Ishikawa (cell line): ENCODE measurements around the gene TRIP10.

ENCODE experiments used
- CEBPB ChIP-seq: IDR thresholded peaks from 2 replicates; pipeline ENCODE4 v1.6.1; 2012
- CREB1 ChIP-seq: IDR thresholded peaks from 2 replicates; pipeline ENCODE4 v1.6.1; 2012; ENCODE audit warnings: low read depth
- EGR1 ChIP-seq: IDR thresholded peaks from 2 replicates; pipeline ENCODE4 v1.6.1; 2012
- EP300 ChIP-seq: IDR thresholded peaks from 2 replicates; pipeline ENCODE4 v1.6.1; 2012; ENCODE audit warnings: borderline replicate concordance
- FOXM1 ChIP-seq: IDR thresholded peaks from 2 replicates; pipeline ENCODE4 v1.6.1; 2012; ENCODE audit warnings: low read depth, borderline replicate concordance
- NFIC ChIP-seq: IDR thresholded peaks from 2 replicates; pipeline ENCODE4 v1.6.1; 2012
- RAD21 ChIP-seq: IDR thresholded peaks from 2 replicates; pipeline ENCODE4 v1.6.1; 2012; ENCODE audit warnings: low read depth
- TAF1 ChIP-seq: IDR thresholded peaks from 2 replicates; pipeline ENCODE4 v1.6.1; 2012; ENCODE audit warnings: low read depth, mild to moderate bottlenecking
- TCF12 ChIP-seq: IDR thresholded peaks from 2 replicates; pipeline ENCODE4 v1.6.1; 2012; ENCODE audit warnings: low read depth
- TEAD4 ChIP-seq: IDR thresholded peaks from 2 replicates; pipeline ENCODE4 v1.6.1; 2012
- YY1 ChIP-seq: IDR thresholded peaks from 2 replicates; pipeline ENCODE4 v1.6.1; 2012; ENCODE audit warnings: low read depth
- ZBTB7A ChIP-seq: IDR thresholded peaks from 2 replicates; pipeline ENCODE4 v1.6.1; 2012; ENCODE audit warnings: low read depth
- TF ChIP-seq, protein P1 (sequence below): IDR thresholded peaks from 2 replicates; pipeline ENCODE4 v1.6.1; 2012; ENCODE audit warnings: low read depth, mild to moderate bottlenecking
- TF ChIP-seq, protein P2 (sequence below): IDR thresholded peaks from 2 replicates; pipeline ENCODE4 v1.6.1; 2012
- TF ChIP-seq, protein P3 (sequence below): IDR thresholded peaks from 2 replicates; pipeline ENCODE4 v1.6.1; 2012

Gene TRIP10

DNA sequence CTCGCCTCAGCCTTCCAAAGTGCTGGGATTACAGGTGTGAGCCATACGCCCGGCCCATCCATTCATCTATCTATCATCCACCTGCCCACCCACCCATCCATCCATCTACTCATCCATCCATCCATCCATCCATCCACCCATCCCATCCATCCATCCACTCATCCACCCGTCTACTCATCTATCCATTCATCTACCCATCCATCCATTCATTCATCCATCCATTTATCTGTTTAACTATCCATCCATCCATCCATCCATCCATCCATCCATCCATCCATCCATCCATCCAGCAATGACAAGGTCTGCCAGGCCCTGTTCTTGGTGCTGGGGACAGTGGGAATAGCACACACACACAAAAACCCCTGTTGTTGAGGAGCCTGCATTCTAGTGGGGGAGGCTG is 37.5 kb downstream of the TRIP10 start:
- no peak for TF ChIP-seq FOXM1
- TF ChIP-seq TEAD4 = no peak
- TF ChIP-seq, protein P1, sequence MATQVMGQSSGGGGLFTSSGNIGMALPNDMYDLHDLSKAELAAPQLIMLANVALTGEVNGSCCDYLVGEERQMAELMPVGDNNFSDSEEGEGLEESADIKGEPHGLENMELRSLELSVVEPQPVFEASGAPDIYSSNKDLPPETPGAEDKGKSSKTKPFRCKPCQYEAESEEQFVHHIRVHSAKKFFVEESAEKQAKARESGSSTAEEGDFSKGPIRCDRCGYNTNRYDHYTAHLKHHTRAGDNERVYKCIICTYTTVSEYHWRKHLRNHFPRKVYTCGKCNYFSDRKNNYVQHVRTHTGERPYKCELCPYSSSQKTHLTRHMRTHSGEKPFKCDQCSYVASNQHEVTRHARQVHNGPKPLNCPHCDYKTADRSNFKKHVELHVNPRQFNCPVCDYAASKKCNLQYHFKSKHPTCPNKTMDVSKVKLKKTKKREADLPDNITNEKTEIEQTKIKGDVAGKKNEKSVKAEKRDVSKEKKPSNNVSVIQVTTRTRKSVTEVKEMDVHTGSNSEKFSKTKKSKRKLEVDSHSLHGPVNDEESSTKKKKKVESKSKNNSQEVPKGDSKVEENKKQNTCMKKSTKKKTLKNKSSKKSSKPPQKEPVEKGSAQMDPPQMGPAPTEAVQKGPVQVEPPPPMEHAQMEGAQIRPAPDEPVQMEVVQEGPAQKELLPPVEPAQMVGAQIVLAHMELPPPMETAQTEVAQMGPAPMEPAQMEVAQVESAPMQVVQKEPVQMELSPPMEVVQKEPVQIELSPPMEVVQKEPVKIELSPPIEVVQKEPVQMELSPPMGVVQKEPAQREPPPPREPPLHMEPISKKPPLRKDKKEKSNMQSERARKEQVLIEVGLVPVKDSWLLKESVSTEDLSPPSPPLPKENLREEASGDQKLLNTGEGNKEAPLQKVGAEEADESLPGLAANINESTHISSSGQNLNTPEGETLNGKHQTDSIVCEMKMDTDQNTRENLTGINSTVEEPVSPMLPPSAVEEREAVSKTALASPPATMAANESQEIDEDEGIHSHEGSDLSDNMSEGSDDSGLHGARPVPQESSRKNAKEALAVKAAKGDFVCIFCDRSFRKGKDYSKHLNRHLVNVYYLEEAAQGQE = no peak
- TF ChIP-seq EGR1 = no peak
- no peak for TF ChIP-seq TAF1
- TF ChIP-seq ZBTB7A = no peak
- TF ChIP-seq YY1 = no peak
- no peak for TF ChIP-seq CEBPB
- no peak for TF ChIP-seq EP300
- TF ChIP-seq, protein P2, sequence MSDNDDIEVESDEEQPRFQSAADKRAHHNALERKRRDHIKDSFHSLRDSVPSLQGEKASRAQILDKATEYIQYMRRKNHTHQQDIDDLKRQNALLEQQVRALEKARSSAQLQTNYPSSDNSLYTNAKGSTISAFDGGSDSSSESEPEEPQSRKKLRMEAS = no peak
- TF ChIP-seq TCF12 = no peak
- TF ChIP-seq NFIC = no peak
- TF ChIP-seq, protein P3, sequence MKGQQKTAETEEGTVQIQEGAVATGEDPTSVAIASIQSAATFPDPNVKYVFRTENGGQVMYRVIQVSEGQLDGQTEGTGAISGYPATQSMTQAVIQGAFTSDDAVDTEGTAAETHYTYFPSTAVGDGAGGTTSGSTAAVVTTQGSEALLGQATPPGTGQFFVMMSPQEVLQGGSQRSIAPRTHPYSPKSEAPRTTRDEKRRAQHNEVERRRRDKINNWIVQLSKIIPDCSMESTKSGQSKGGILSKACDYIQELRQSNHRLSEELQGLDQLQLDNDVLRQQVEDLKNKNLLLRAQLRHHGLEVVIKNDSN = no peak
- no peak for TF ChIP-seq RAD21
- TF ChIP-seq CREB1 = no peak

DNA sequence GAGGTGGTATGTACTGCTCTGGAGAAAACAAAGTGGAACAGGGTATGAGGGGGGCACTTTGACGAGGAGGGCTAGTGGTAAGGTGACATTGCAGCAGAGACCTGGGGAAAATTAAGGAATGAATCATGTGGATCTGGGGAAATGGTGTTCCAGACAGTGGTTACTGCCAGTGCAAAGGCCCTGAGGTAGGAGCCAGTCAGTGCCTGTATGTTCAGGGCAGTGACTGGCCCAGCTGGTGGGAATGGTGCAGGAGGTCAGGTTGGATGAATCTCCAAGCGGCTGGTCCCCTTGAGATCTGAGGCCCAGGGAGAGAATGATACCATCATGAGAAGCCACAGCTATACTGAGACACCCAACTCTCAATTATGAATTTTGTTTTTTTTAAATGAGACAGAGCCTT is 38.0 kb downstream of the TRIP10 start:
- TF ChIP-seq TAF1 = no peak
- no peak for TF ChIP-seq CEBPB
- TF ChIP-seq, protein P1 = no peak
- TF ChIP-seq, protein P2 = no peak
- no peak for TF ChIP-seq ZBTB7A

DNA sequence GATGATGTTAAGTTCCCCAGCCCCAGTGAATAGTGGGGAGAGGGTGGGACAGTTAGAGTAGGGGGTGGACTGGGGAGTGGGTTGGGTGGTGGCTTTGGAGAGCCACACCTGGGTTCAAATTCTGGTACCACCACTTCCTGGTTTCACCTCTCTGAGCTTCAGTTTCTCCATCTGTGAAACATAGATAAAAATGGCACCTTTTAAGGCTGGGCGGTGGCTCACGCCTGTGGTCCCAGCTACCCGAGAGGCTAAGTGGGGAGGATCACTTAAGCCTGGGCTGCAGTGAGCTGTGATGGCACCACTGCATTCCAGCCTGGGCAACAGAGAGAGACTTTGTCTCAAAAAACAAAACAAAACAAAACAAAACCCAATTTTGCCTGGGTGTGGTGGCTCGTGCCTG is 38.9 kb downstream of the TRIP10 start:
- TF ChIP-seq RAD21 (no peak), NFIC (no peak), TCF12 (no peak), TEAD4 (no peak), EP300 (no peak), TAF1 (no peak), ZBTB7A (no peak), FOXM1 (no peak), CREB1 (no peak)
- TF ChIP-seq, protein P2 = no peak
- TF ChIP-seq, protein P1 = no peak
- TF ChIP-seq, protein P3 = no peak

DNA sequence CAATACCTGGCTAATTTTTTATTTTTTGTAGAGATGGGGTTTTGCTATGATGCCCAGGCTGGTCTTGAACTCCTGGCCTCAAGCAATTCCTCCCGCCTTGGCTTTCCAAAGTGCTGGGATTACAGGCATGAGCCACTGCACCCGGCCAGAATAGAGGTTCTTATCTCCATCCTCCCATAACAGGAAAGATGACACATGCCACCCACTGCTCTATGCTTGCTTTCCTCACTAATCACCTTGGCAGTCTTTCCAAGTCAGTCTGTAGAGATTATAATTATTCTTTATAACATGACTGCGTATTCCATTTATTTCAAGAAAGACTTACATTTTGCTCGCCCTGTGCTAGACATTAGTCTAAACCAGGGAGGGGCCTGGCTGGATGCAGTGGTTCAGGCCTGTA is 39.7 kb downstream of the TRIP10 start:
- no peak for TF ChIP-seq NFIC
- TF ChIP-seq TAF1 = no peak

DNA sequence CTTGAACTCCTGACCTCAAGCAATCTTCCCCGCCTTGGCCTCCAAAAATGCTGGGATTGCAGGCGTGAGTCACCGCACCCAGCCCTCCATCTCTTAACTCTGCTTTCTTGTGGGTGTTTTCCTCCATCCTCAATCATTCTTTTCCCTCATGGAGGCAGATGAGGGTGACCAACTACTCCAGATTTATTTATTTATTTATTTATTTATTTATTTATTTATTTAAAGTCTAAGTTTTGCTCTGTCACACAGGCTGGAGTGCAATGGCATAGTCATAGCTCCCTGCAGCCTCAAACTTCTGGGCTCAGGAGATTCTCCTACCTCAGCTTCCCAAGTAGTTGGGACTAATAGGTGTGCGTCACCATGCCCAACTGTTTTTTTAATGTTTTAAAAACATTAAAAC is 47.9 kb downstream of the TRIP10 start:
- no peak for TF ChIP-seq EP300
- TF ChIP-seq TAF1 = no peak
- TF ChIP-seq ZBTB7A = no peak
- TF ChIP-seq TEAD4 = no peak
- no peak for TF ChIP-seq NFIC
